RWPE2 (cell line): ENCODE results near the gene HECW1.

Source experiments
- ATAC-seq: fragments of 200-7000 bp; cut with Tn5 transposase; 3 replicates; pipeline ENCODE4 v1.9.1; 2021; ENCODE audit warnings: low read depth
- DNase-seq: peaks from one replicate; pipeline ENCODE4 v3.0.0-alpha.2; 2020; ENCODE audit warnings: low spot score
- H3K27ac ChIP-seq: fragments of 450-650 bp; 2 replicates; pipeline ENCODE4 v1.5.1; 2017; ENCODE audit warnings: mild to moderate bottlenecking; ENCODE audit not compliant: poor library complexity, severe bottlenecking
- H3K27me3 ChIP-seq: fragments of 250-450 bp; sonication (Bioruptor Pico); 2 replicates; pipeline ENCODE4 v1.5.1; 2021; ENCODE audit warnings: mild to moderate bottlenecking, moderate library complexity; ENCODE audit not compliant: insufficient read depth, poor library complexity, severe bottlenecking
- H3K36me3 ChIP-seq: fragments of 250-450 bp; sonication (Bioruptor Pico); 2 replicates; pipeline ENCODE4 v1.5.1; 2020; ENCODE audit warnings: low read depth, mild to moderate bottlenecking, moderate library complexity
- H3K4me1 ChIP-seq: fragments of 250-450 bp; sonication (Bioruptor Pico); 2 replicates; pipeline ENCODE4 v1.5.1; 2021; ENCODE audit warnings: mild to moderate bottlenecking, moderate library complexity; ENCODE audit not compliant: insufficient read depth, poor library complexity, severe bottlenecking
- H3K4me3 ChIP-seq: fragments of 250-450 bp; sonication (Bioruptor Pico); 2 replicates; pipeline ENCODE4 v1.5.1; 2021; ENCODE audit warnings: mild to moderate bottlenecking, moderate library complexity; ENCODE audit not compliant: severe bottlenecking
- H3K9me3 ChIP-seq: fragments of 250-450 bp; sonication (Bioruptor Pico); 2 replicates; pipeline ENCODE4 v1.5.1; 2021; ENCODE audit warnings: mild to moderate bottlenecking, moderate library complexity; ENCODE audit not compliant: severe bottlenecking
- CTCF ChIP-seq: fragments of 450-650 bp; IDR thresholded peaks from one replicate; pipeline ENCODE4 v1.5.1; 2017; ENCODE audit warnings: mild to moderate bottlenecking, moderate library complexity; ENCODE audit not compliant: poor library complexity, severe bottlenecking

The HECW1 gene

GRCh38 chr7:43247757-43248156, 135.3 kb downstream of the HECW1 start:
- no peak for TF ChIP-seq CTCF
- no peak for DNase-seq
- no peak overlapping the region for H3K27ac ChIP-seq

GRCh38 chr7:43248553-43248952, 136.1 kb downstream of the HECW1 start:
- no peak for ATAC-seq
- Histone ChIP-seq H3K4me1 (no peaks in the 10 kb centered on the region), H3K36me3 (no peaks in the 10 kb centered on the region), H3K27me3 (no peaks in the 10 kb centered on the region), H3K4me3 (no peak overlapping the region), H3K9me3 (no peaks in the 10 kb centered on the region), H3K27ac (no peak overlapping the region)
- no peak for DNase-seq
- TF ChIP-seq CTCF = no peak

More at GRCh38 chr7:43247757-43248156, 135.3 kb downstream of the HECW1 start:
- Histone ChIP-seq H3K4me3 (no peak overlapping the region), H3K9me3 (no peaks in the 10 kb centered on the region), H3K36me3 (no peaks in the 10 kb centered on the region), H3K27me3 (no peaks in the 10 kb centered on the region), H3K4me1 (no peaks in the 10 kb centered on the region)
- no peak for ATAC-seq

GRCh38 chr7:43248961-43249822, 136.7 kb downstream of the HECW1 start:
- Histone ChIP-seq H3K27ac (no peak overlapping the region), H3K4me1 (no peaks in the 10 kb centered on the region), H3K9me3 (no peaks in the 10 kb centered on the region), H3K36me3 (no peaks in the 10 kb centered on the region), H3K27me3 (no peaks in the 10 kb centered on the region), H3K4me3 (no peak overlapping the region)
- DNase-seq (no peak), ATAC-seq (peak; percentile 58; the same call in 2 of the 3 replicates)
- no peak for TF ChIP-seq CTCF

GRCh38 chr7:43249823-43250145, 137.3 kb downstream of the HECW1 start:
- Histone ChIP-seq H3K36me3 (no peaks in the 10 kb centered on the region), H3K4me3 (no peak overlapping the region)

More at GRCh38 chr7:43249823-43250145, 137.3 kb downstream of the HECW1 start:
- ATAC-seq (no peak), DNase-seq (no peak)
- Histone ChIP-seq H3K4me1 (no peaks in the 10 kb centered on the region), H3K9me3 (no peaks in the 10 kb centered on the region), H3K27ac (no peak overlapping the region), H3K27me3 (no peaks in the 10 kb centered on the region)
- no peak for TF ChIP-seq CTCF
